ENCODE measurements around the gene DCUN1D2. TPM values are rescaled to one million over a fixed set of nuclear protein-coding genes. Genes with fewer than 3 reads are reported as not detected.

DCUN1D2 gene
- total RNA-seq, 6 donors from 2014 or later, result 10.1 to 53.4 (median 26.5) TPM

- no peaks in the 10 kb centered on the region for H3K9me3 ChIP-seq
- no peak for ATAC-seq (ENCODE audit: low FRiP score in 2 of 2)
Observed at GRCh38 chr13:113468472-113469201, 21.9 kb downstream of the DCUN1D2 start.

GRCh38 chr13:113468029-113468428, 22.5 kb downstream of the DCUN1D2 start:
- 96 to 97% methylated on average over 7 of the region's 7 CpGs for WGBS, 2 donors
- Histone ChIP-seq H3K9me3 (no peaks in the 10 kb centered on the region), H3K27ac (no peak overlapping the region), H3K36me3 (peaks cover 6 to 30% (median 12%) of the 10 kb centered on the region in 4 donors), H3K4me3 (no peak overlapping the region), H3K27me3 (no peaks in the 10 kb centered on the region), H3K4me1 (peaks cover 0 to 3% (median under 1%) of the 10 kb centered on the region in 4 donors)
- ATAC-seq (ENCODE audit: low FRiP score in 2 of 2) (no peak), DNase-seq (no peak)
- no peak for TF ChIP-seq CTCF (IDR thresholded peaks at IDR 0.05)

More at GRCh38 chr13:113468472-113469201, 21.9 kb downstream of the DCUN1D2 start:
- peaks cover 1 to 9% (median 4%) of the 10 kb centered on the region in 4 donors for H3K4me1 ChIP-seq
- DNase-seq, result no peak
- no peak overlapping the region for H3K27ac ChIP-seq
- no peak for TF ChIP-seq EP300 (IDR thresholded peaks at IDR 0.05)
- no peak for TF ChIP-seq CTCF (IDR thresholded peaks at IDR 0.05)
- TF ChIP-seq POLR2AphosphoS5 (IDR thresholded peaks at IDR 0.05), result no peak
- no peak for TF ChIP-seq POLR2A (IDR thresholded peaks at IDR 0.05)
- no peak overlapping the region for H3K4me3 ChIP-seq
- H3K36me3 ChIP-seq, result peaks cover 7 to 30% (median 12%) of the 10 kb centered on the region in 4 donors
- WGBS, 2 donors, result 84 to 92% methylated on average over 22 of the region's 22 CpGs
- no peaks in the 10 kb centered on the region for H3K27me3 ChIP-seq

DNA sequence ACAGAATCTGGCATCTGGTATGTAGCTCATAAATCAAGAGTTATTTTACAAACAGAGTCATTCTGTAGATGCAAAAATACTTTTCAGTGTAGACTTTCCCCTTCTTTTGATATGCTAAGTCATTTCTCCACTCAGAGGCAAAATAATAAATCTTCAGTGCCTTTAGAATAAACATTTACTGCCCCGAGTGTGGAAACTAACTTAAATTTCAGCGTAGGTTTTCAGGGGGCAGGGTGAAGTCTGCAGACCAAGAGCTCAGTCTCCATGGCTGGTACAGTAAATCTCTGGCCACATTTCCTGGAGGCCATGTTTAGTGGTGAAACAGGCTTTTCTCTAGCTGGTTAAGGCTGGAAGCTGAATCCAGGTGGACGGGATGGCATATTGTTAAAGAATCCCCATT, 24.1 kb downstream of the DCUN1D2 start:
- TF ChIP-seq CTCF (IDR thresholded peaks at IDR 0.05) (no peak), POLR2A (IDR thresholded peaks at IDR 0.05) (no peak), EP300 (IDR thresholded peaks at IDR 0.05) (no peak), POLR2AphosphoS5 (IDR thresholded peaks at IDR 0.05) (no peak)
- no peak for ATAC-seq (ENCODE audit: low FRiP score in 2 of 2)
- 91% methylated on average over 3 of the region's 3 CpGs for WGBS, 2 donors
- Histone ChIP-seq H3K4me3 (no peak overlapping the region), H3K4me1 (no peaks in the 10 kb centered on the region), H3K27me3 (no peaks in the 10 kb centered on the region), H3K9me3 (no peaks in the 10 kb centered on the region), H3K27ac (no peak overlapping the region), H3K36me3 (peaks cover 6 to 34% (median 10%) of the 10 kb centered on the region in 4 donors)
- DNase-seq, result no peak

- Histone ChIP-seq H3K9me3 (no peaks in the 10 kb centered on the region), H3K36me3 (peaks cover 9 to 44% (median 16%) of the 10 kb centered on the region in 4 donors), H3K4me3 (no peak overlapping the region), H3K4me1 (no peaks in the 10 kb centered on the region), H3K27ac (no peak overlapping the region), H3K27me3 (no peaks in the 10 kb centered on the region)
- 64 to 76% methylated on average over 4 of the region's 4 CpGs for WGBS, 2 donors
- ATAC-seq (ENCODE audit: low FRiP score in 2 of 2) (no peak), DNase-seq (no peak)
- TF ChIP-seq EP300 (IDR thresholded peaks at IDR 0.05) (no peak), CTCF (IDR thresholded peaks at IDR 0.05) (no peak), POLR2AphosphoS5 (IDR thresholded peaks at IDR 0.05) (no peak), POLR2A (IDR thresholded peaks at IDR 0.05) (no peak)
Observed at GRCh38 chr13:113465300-113465699, 25.2 kb downstream of the DCUN1D2 start.

DNA sequence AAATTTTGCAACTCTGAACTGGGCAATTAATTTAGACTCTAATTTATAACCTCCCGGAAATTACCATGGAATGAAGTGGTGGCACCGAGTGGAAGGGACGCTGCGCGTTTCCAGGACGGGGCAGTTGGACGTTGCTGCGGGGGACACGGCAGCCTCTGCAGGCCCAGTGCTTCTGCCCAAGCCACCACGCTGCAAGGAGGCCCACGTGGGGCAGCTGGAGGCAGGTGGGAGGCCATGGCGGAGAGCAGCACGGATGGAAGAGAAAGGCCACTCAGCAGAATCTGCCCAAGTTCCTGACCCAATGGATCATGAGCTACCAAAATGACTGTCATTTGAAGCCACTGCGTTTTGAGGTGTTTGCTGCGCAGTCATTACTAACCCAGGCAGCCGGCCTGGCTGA, 26.0 kb downstream of the DCUN1D2 start:
- Histone ChIP-seq H3K4me1 (no peaks in the 10 kb centered on the region), H3K27me3 (no peaks in the 10 kb centered on the region), H3K36me3 (peaks cover 9 to 50% (median 21%) of the 10 kb centered on the region in 4 donors), H3K27ac (no peak overlapping the region), H3K9me3 (no peaks in the 10 kb centered on the region), H3K4me3 (no peak overlapping the region)
- DNase-seq, result no peak
- no peak for TF ChIP-seq EP300 (IDR thresholded peaks at IDR 0.05)
- TF ChIP-seq POLR2AphosphoS5 (IDR thresholded peaks at IDR 0.05), result no peak
- no peak for TF ChIP-seq CTCF (IDR thresholded peaks at IDR 0.05)
- no peak for TF ChIP-seq POLR2A (IDR thresholded peaks at IDR 0.05)
- 94 to 95% methylated on average over 15 to 16 of the region's 16 CpGs for WGBS, 2 donors
- ATAC-seq (ENCODE audit: low FRiP score in 2 of 2), result no peak

Data from upper lobe of left lung (tissue), 6 donors.